GM23338 (cell line): Measurements from ENCODE around the gene ZBTB22. TPM values are rescaled to one million over a fixed set of nuclear protein-coding genes. Genes with fewer than 3 reads are reported as not detected.

Experiments used
- ATAC-seq: fragments of 200-7000 bp; cut with Tn5 transposase; 3 replicates; pipeline ENCODE4 v1.9.1; 2020
- DNase-seq: peaks from one replicate; pipeline ENCODE4 v3.0.0-alpha.2; 2015; ENCODE audit warnings: low spot score
- H2AFZ ChIP-seq: fragments of 200-600 bp; sonication (generic); 2 replicates; pipeline ENCODE4 v1.8.0; 2016; ENCODE audit warnings: antibody characterized with exemption, mild to moderate bottlenecking, moderate library complexity
- H3F3A ChIP-seq: fragments of 200-600 bp; sonication (generic); replicated peaks from 2 replicates; pipeline ENCODE4 v1.8.0; 2017; ENCODE audit warnings: antibody characterized with exemption, mixed run types, low read depth
- H3K27ac ChIP-seq: fragments of 200-600 bp; sonication (generic); 2 replicates; pipeline ENCODE4 v1.6.1; 2016; ENCODE audit warnings: low read depth
- H3K27me3 ChIP-seq: fragments of 200-600 bp; sonication (generic); 2 replicates; pipeline ENCODE4 v1.8.0; 2016; ENCODE audit warnings: mild to moderate bottlenecking, mixed run types, moderate library complexity; ENCODE audit not compliant: insufficient read depth
- H3K36me3 ChIP-seq: fragments of 200-600 bp; sonication (generic); 2 replicates; pipeline ENCODE4 v1.8.0; 2016; ENCODE audit warnings: mild to moderate bottlenecking; ENCODE audit not compliant: insufficient read depth
- H3K4me1 ChIP-seq: fragments of 200-600 bp; sonication (generic); 2 replicates; pipeline ENCODE4 v1.8.0; 2016; ENCODE audit warnings: mild to moderate bottlenecking, moderate library complexity; ENCODE audit not compliant: insufficient read depth
- H3K4me2 ChIP-seq: fragments of 200-600 bp; sonication (generic); 2 replicates; pipeline ENCODE4 v1.7.1; 2017; ENCODE audit warnings: mixed run types
- H3K4me3 ChIP-seq: fragments of 200-600 bp; sonication (generic); 2 replicates; pipeline ENCODE4 v1.6.1; 2016; ENCODE audit warnings: mixed run types
- H3K79me2 ChIP-seq: fragments of 200-600 bp; sonication (generic); replicated peaks from 2 replicates; pipeline ENCODE4 v1.8.0; 2017; ENCODE audit warnings: mild to moderate bottlenecking; ENCODE audit not compliant: insufficient read depth
- H3K9me2 ChIP-seq: fragments of 200-600 bp; sonication (generic); 2 replicates; pipeline ENCODE4 v1.8.0; 2017; ENCODE audit not compliant: insufficient read depth
- H4K20me1 ChIP-seq: fragments of 200-600 bp; sonication (generic); replicated peaks from 2 replicates; pipeline ENCODE4 v1.8.0; 2017; ENCODE audit warnings: mild to moderate bottlenecking; ENCODE audit not compliant: insufficient read depth
- H3K27ac Mint-ChIP-seq: 2 replicates; pipeline ENCODE4 v1.8.0; 2020; ENCODE audit warnings: inconsistent platforms, mild to moderate bottlenecking, moderate library complexity, mixed read lengths
- H3K27me3 Mint-ChIP-seq: 3 replicates; pipeline ENCODE4 v1.8.0; 2022; ENCODE audit warnings: low read depth, mild to moderate bottlenecking, moderate library complexity, mixed read lengths, inconsistent platforms; ENCODE audit not compliant: insufficient read depth, poor library complexity
- H3K36me3 Mint-ChIP-seq: 3 replicates; pipeline ENCODE4 v1.8.0; 2021; ENCODE audit warnings: low read depth, mild to moderate bottlenecking, inconsistent platforms, moderate library complexity, mixed read lengths
- H3K4me1 Mint-ChIP-seq: 3 replicates; pipeline ENCODE4 v1.8.0; 2020; ENCODE audit warnings: mild to moderate bottlenecking, inconsistent platforms, mixed read lengths
- H3K4me3 Mint-ChIP-seq: 3 replicates; pipeline ENCODE4 v1.8.0; 2021; ENCODE audit warnings: moderate library complexity, mild to moderate bottlenecking, inconsistent platforms, mixed read lengths
- H3K9me3 Mint-ChIP-seq: 3 replicates; pipeline ENCODE4 v1.8.0; 2020; ENCODE audit warnings: moderate library complexity, mild to moderate bottlenecking, inconsistent platforms, mixed read lengths
- CREB1 ChIP-seq: fragments of 250-450 bp; sonication (Bioruptor Pico); IDR thresholded peaks from 2 replicates; pipeline ENCODE4 v1.5.0; 2020; ENCODE audit warnings: low read depth, mild to moderate bottlenecking, moderate library complexity
- CTCF ChIP-seq, 2 experiments: fragments of 200-600 bp in 1 of 2; sonication (generic) in 1 of 2; conservative IDR thresholded peaks; 2 replicates each; pipeline versions ENCODE4 v1.5.1 to v1.6.1; 2016 to 2017; ENCODE audit warnings: antibody characterized with exemption in 2 of 2, low read depth in 2 of 2, mild to moderate bottlenecking in 2 of 2, moderate library complexity in 1 of 2
- ETS1 ChIP-seq: IDR thresholded peaks from 2 replicates; pipeline ENCODE4 v1.6.1; 2016; ENCODE audit warnings: antibody characterized with exemption
- EZH2 ChIP-seq: fragments of 200-600 bp; sonication (generic); IDR thresholded peaks from one replicate; pipeline ENCODE4 v1.8.0; 2017; ENCODE audit warnings: antibody characterized with exemption, mild to moderate bottlenecking, low read depth; ENCODE audit not compliant: unreplicated experiment
- EZH2phosphoT487 ChIP-seq: fragments of 200-600 bp; sonication (generic); IDR thresholded peaks from one replicate; pipeline ENCODE4 v1.8.1; 2018; ENCODE audit warnings: antibody characterized with exemption; ENCODE audit not compliant: unreplicated experiment
- JUNB ChIP-seq: IDR thresholded peaks from one replicate; pipeline ENCODE4 v1.6.1; 2016; ENCODE audit warnings: antibody characterized with exemption; ENCODE audit not compliant: unreplicated experiment
- NANOG ChIP-seq: IDR thresholded peaks from 2 replicates; pipeline ENCODE4 v1.6.1; 2016; ENCODE audit warnings: antibody characterized with exemption, borderline replicate concordance
- POLR2AphosphoS5 ChIP-seq: IDR thresholded peaks from 2 replicates; pipeline ENCODE4 v1.6.1; 2016; ENCODE audit warnings: antibody characterized with exemption, low read depth
- REST ChIP-seq: IDR thresholded peaks from one replicate; pipeline ENCODE4 v1.6.1; 2018; ENCODE audit warnings: antibody characterized with exemption; ENCODE audit not compliant: unreplicated experiment
- STAT1 ChIP-seq: IDR thresholded peaks from one replicate; pipeline ENCODE4 v1.6.1; 2016; ENCODE audit warnings: antibody characterized with exemption; ENCODE audit not compliant: unreplicated experiment
- ZNF114 ChIP-seq: fragments of 250-450 bp; sonication (Bioruptor Pico); IDR thresholded peaks from 2 replicates; pipeline ENCODE4 v1.5.0; 2020; ENCODE audit warnings: mild to moderate bottlenecking, moderate library complexity
- ZNF331 ChIP-seq: fragments of 250-450 bp; sonication (Bioruptor Pico); IDR thresholded peaks from 2 replicates; pipeline ENCODE4 v1.5.0; 2020; ENCODE audit warnings: low read depth, mild to moderate bottlenecking, moderate library complexity
- ZNF462 ChIP-seq: fragments of 250-450 bp; sonication (Bioruptor Pico); IDR thresholded peaks from 2 replicates; pipeline ENCODE4 v1.5.0; 2020; ENCODE audit warnings: mild to moderate bottlenecking, moderate library complexity
- polyA plus RNA-seq: library from polyadenylated mRNA; unstranded; fragments of >200 nt; fragmentation: Nextera tagmentation; extraction: Ambion mirVana; gene quantifications from 2 replicates; pipeline ENCODE4 v1.2.1, GENCODE V29; 2016
- total RNA-seq: library from RNA; depleted of rRNA; stranded (reverse); fragments of >200 nt; shearing (Covaris generic); gene quantifications from 2 replicates; pipeline ENCODE4 v1.2.3, GENCODE V29; 2014

Gene ZBTB22
- total and polyA plus RNA-seq, 2 experiments from 2014 or later, result 3.9 to 7.7 TPM

- Mint-ChIP-seq H3K9me3 (no peaks in the 10 kb centered on the region; the same call in 1 of the 3 replicates), H3K27ac (no peak overlapping the region; the same call in 1 of the 2 replicates), H3K4me1 (peaks cover 46% of the 10 kb centered on the region), H3K27me3 (peaks cover 23% of the 10 kb centered on the region), H3K36me3 (peaks cover 17% of the 10 kb centered on the region), H3K4me3 (peak overlapping the region; percentile 92)
- peak overlapping the region; percentile 99 for H3K4me2 ChIP-seq
- peaks cover 22% of the 10 kb centered on the region for H3F3A ChIP-seq
- H4K20me1 ChIP-seq, result no peaks in the 10 kb centered on the region; the same call in 1 of the 2 replicates
- peaks cover 5% of the 10 kb centered on the region for H3K36me3 ChIP-seq
- peaks cover 30% of the 10 kb centered on the region for H3K4me1 ChIP-seq
- ATAC-seq (peak; percentile 15), DNase-seq (peak; percentile 82)
- H2AFZ ChIP-seq, result peak overlapping the region; percentile 49; the same call in 1 of the 2 replicates
- H3K27ac ChIP-seq, result no peak overlapping the region
- H3K4me3 ChIP-seq, result peak overlapping the region; percentile 91
- peaks cover 11% of the 10 kb centered on the region; the same call in 1 of the 2 replicates for H3K79me2 ChIP-seq
- TF ChIP-seq EZH2phosphoT487, result no peak
- no peak; the same call in 1 of the 2 replicates for TF ChIP-seq POLR2AphosphoS5
- no peak for TF ChIP-seq CTCF (conservative IDR thresholded peaks at IDR 0.05; ENCODE audit: low read depth in 2 of 2)
- no peak for TF ChIP-seq JUNB
- no peak for TF ChIP-seq ZNF462
- TF ChIP-seq STAT1, result no peak
- TF ChIP-seq EZH2, result no peak
- TF ChIP-seq CREB1 (CRISPR knock-in tag), result no peak
- no peak for TF ChIP-seq REST
- no peak for TF ChIP-seq ZNF331 (CRISPR knock-in tag)
- TF ChIP-seq ZNF114 (CRISPR knock-in tag), result no peak
- TF ChIP-seq NANOG, result no peak
- TF ChIP-seq ETS1, result no peak
- H3K9me2 ChIP-seq, result no peaks in the 10 kb centered on the region
- no peaks in the 10 kb centered on the region for H3K27me3 ChIP-seq
Measured at GRCh38 chr6:33314515-33314942, 3.0 kb downstream of the ZBTB22 start.
